GM12864 (cell line): ENCODE results near the gene THADA.

Experiments
- DNase-seq: peaks from one replicate; pipeline ENCODE4 v3.0.0-alpha.2; 2011; ENCODE audit warnings: low read depth
- H3K4me3 ChIP-seq: 2 replicates; pipeline ENCODE4 v1.5.1; 2011; ENCODE audit warnings: mild to moderate bottlenecking, low read depth, low read length, control low read depth
- TF ChIP-seq, protein P1 (sequence below): IDR thresholded peaks from 2 replicates; pipeline ENCODE4 v1.5.1; 2011; ENCODE audit warnings: low read depth, mild to moderate bottlenecking, moderate library complexity, low read length, control low read depth, inconsistent platforms; ENCODE audit errors: missing control alignments

Gene THADA

DNA sequence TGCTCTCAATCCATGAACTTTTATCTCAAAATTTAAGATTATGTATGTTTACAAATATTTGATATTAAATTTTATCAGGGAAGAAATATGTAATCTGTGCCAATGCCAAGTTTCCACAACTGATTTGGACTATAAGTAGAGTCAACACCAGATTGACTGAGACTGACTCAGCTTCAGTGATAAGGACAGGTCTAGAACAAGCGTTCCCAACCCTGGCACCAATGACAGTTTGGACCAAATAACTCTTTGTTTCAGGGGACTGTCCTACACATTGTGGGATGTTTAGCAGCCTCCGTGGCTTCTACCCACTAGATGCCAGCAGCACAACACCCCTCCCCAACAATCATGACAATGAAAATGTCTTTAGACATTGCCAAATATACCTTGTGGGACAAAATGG, 165.3 kb downstream of the THADA start:
- TF ChIP-seq, protein P1, sequence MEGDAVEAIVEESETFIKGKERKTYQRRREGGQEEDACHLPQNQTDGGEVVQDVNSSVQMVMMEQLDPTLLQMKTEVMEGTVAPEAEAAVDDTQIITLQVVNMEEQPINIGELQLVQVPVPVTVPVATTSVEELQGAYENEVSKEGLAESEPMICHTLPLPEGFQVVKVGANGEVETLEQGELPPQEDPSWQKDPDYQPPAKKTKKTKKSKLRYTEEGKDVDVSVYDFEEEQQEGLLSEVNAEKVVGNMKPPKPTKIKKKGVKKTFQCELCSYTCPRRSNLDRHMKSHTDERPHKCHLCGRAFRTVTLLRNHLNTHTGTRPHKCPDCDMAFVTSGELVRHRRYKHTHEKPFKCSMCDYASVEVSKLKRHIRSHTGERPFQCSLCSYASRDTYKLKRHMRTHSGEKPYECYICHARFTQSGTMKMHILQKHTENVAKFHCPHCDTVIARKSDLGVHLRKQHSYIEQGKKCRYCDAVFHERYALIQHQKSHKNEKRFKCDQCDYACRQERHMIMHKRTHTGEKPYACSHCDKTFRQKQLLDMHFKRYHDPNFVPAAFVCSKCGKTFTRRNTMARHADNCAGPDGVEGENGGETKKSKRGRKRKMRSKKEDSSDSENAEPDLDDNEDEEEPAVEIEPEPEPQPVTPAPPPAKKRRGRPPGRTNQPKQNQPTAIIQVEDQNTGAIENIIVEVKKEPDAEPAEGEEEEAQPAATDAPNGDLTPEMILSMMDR = no peak
- no peak for DNase-seq
- no peak overlapping the region for H3K4me3 ChIP-seq

DNA sequence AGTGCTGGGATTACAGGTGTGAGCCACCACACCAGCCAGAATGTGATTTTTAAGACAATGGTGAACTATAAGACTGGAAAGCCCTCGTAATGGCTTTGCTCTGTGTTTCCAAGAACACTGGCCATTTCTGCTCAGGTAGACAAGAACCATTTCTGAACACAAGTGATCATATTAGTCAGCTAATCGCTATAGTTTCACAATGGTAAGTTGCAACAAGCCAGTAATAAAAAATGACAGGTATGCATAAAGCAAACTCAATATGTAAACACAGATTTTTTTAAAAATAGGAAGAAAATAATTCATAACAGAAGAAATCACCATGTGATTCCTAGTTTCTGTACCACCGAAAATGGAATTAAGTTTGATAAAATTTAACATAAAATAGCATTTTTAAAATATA, 166.5 kb downstream of the THADA start:
- DNase-seq = no peak
- H3K4me3 ChIP-seq = no peak overlapping the region
- TF ChIP-seq, protein P1 = no peak

DNA sequence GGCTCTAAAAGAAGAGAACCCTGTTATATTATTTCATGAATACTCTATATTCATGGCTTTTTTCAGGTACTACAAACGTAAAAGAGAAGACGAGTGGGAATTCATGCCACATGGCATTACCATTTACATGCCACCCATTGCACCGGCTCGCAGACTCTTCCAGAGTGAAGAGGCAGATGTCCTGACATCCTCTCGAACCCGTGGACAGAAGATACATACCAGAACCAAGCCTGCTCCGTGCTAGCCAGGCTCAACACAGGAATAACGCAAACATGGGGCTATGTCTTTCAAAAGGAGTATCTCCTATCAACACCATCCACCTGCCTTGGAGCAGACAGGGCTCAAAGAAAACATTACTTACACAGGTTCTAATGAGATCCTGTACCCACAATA, 168.8 kb downstream of the THADA start:
- DNase-seq = no peak
- TF ChIP-seq, protein P1 = no peak
- no peak overlapping the region for H3K4me3 ChIP-seq

DNA sequence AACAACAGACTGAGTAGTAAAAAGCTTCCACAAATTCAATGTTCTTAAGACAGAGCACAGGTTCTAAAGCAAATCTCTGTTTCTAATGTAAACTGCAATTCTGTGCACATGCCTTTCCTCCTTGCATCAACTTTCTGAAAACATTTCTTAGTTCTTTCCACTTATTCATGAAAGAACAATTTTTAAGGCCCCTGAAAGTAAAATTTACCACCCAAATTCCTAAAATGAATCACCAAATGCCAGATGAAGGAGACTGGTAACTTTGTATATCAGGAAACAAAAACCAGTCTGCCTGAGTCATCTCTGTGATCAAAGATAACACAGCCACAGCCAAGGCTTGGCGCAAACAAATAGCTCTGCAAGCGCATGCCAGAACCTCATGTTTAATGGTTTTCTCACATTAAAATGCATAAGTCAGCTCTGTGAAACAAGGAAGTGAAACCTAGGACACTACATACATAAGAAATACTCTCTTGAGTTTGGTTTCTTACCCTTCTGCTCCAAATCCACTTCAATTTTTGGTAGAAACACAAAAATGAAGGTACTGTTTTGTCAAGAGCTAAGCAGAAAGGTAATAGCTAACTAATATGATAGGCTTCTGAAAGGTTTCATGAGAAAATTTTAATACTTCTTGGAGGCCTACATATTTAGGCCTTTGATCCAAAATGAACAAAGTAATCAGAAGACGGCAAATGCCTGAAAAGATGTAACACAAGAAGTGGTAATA, 169.4 kb downstream of the THADA start:
- TF ChIP-seq, protein P1 = no peak
- no peak overlapping the region for H3K4me3 ChIP-seq
- DNase-seq = peak; percentile 96

DNA sequence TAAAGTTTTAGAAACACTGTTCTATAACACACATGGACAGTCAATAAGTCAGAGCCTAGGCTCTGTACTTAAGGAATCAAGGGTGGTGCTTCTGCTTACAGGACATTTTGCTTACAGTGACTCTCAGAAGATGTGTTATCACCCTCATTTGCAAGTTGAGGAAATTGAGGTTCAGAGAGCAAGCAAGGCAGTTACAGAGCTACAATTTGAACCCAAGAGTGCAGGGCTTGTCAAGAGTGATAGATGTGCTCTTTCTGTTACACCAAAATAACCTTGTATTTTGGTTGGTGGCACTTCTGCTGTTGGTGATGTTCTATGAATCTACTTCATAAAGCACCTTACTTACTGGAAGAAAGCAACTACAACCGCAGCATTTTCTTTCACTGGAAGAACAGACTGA, 170.2 kb downstream of the THADA start:
- DNase-seq = no peak
- H3K4me3 ChIP-seq = peak overlapping the region; percentile 14; the same call in 1 of the 2 replicates
- TF ChIP-seq, protein P1 = no peak

DNA sequence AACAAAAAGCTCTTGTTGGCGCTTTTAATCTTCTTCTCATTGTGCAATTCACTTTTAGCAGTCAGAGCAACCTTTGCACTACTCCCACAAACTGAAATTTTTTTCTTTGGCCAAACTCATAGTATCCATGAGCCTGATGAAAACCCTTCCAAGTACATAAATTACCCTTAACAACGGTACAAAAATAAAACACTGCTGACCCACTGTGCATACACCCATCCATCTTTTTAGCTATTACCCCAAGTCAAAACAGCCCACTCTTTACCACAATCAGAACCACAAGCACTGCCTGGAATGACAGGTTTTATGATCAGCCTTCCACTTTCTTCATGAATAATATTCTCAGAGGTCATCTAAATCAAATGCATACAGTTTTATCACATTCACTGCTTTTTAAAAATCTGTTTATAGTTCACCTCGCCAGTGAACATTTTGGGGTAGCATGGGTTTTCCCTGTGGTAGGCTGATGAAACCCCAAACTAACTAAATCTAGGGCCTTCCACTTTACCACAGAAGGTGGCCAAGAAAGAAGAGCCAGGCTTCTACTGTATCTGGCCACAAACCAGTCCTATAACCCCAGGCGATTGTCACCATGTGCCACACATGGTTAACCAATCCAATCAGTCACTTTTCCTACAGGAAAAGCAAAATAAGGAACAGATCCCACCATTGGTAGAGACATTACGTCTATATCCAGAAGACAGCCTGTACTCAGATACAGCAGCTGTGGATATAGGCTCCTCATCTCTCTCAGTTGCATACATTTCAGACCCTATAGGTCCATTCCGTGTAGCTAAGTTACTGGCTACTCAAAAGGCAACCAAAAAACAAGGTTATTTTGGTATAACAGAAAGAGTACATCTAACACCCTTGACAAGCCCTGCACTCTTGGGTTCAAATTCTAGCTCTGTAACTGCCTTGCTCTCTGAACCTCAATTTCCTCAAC, 171.3 kb downstream of the THADA start:
- H3K4me3 ChIP-seq = no peak overlapping the region
- TF ChIP-seq, protein P1 = no peak
- DNase-seq = no peak
